Prostate gland (tissue), 2 donors: Measurements from ENCODE around the gene MRPL1.

Source experiments
- CTCF ChIP-seq, 4 experiments: fragments of 200-600 bp in 2 of 4; fragments of 450-650 bp in 2 of 4; sonication (generic) in 2 of 4; IDR thresholded peaks; 1 replicate in 3 of 4; 2 replicates in 1 of 4; pipeline ENCODE4 v1.5.1; 2016 to 2019; ENCODE audit warnings: antibody characterized with exemption in 4 of 4, mild to moderate bottlenecking in 2 of 4, moderate library complexity in 2 of 4
- POLR2A ChIP-seq: fragments of 450-650 bp; IDR thresholded peaks from one replicate; pipeline ENCODE4 v1.6.1; 2016; ENCODE audit warnings: antibody characterized with exemption, mild to moderate bottlenecking
- POLR2AphosphoS5 ChIP-seq: sonication (generic); formaldehyde crosslinking; IDR thresholded peaks from one replicate; pipeline ENCODE4 v1.6.1; 2017; ENCODE audit warnings: antibody characterized with exemption

GRCh38 chr4:77852892-77853495, 9.6 kb upstream of the MRPL1 start:
- no peak for TF ChIP-seq CTCF (IDR thresholded peaks at IDR 0.05)
- TF ChIP-seq POLR2AphosphoS5 = peak; percentile 10
- no peak for TF ChIP-seq POLR2A
